Transverse colon (tissue), 4 donors: ENCODE measurements around the gene GPR176. TPM values are rescaled to one million over a fixed set of nuclear protein-coding genes. Genes with fewer than 3 reads are reported as not detected.

Experiments used
- DNase-seq: peaks from one replicate; pipeline ENCODE4 v3.0.0-alpha.2; 2019
- H3K27ac ChIP-seq, 4 donors: fragments of 200-600 bp; sonication (generic); 2 replicates each; pipeline ENCODE4 v1.5.1; 2016 to 2018; ENCODE audit warnings: inconsistent platforms in 4 of 4
- H3K27me3 ChIP-seq: fragments of 200-600 bp; sonication (generic); 2 replicates; pipeline ENCODE4 v1.5.1; 2017; ENCODE audit warnings: inconsistent platforms
- H3K36me3 ChIP-seq, 4 donors: fragments of 200-600 bp; sonication (generic); 2 replicates each; pipeline ENCODE4 v1.5.1; 2017 to 2019; ENCODE audit warnings: inconsistent platforms in 4 of 4
- H3K4me1 ChIP-seq, 4 donors: fragments of 200-600 bp; sonication (generic); 2 replicates each; pipeline ENCODE4 v1.5.1; 2017 to 2020; ENCODE audit warnings: inconsistent platforms in 4 of 4
- H3K4me3 ChIP-seq, 4 donors: fragments of 200-600 bp; sonication (generic); 1 replicate in 1 of 4; 2 replicates in 3 of 4; pipeline versions ENCODE4 v1.5.1 to v1.6.1; 2017 to 2019; ENCODE audit warnings: inconsistent platforms in 4 of 4
- H3K9me3 ChIP-seq, 2 donors: fragments of 200-600 bp; sonication (generic); 2 replicates each; pipeline ENCODE4 v1.5.1; 2017 to 2019; ENCODE audit warnings: inconsistent platforms in 2 of 2
- EP300 ChIP-seq: sonication (generic); formaldehyde crosslinking; IDR thresholded peaks from one replicate; pipeline ENCODE4 v1.6.1; 2017; ENCODE audit warnings: antibody characterized with exemption, low read depth
- POLR2A ChIP-seq: fragments of 450-650 bp; IDR thresholded peaks from one replicate; pipeline ENCODE4 v1.6.1; 2016; ENCODE audit warnings: antibody characterized with exemption, mild to moderate bottlenecking, moderate library complexity
- POLR2AphosphoS5 ChIP-seq, 3 donors: sonication (generic); formaldehyde crosslinking; IDR thresholded peaks; one replicate each; pipeline ENCODE4 v1.6.1; 2016; ENCODE audit warnings: antibody characterized with exemption in 3 of 3
- WGBS, 2 donors: methylation state at CpG; one replicate each; pipeline ENCODE4 v1.1.5; 2018; ENCODE audit warnings: low coverage in 1 of 2; 5-methylcytosine and 5-hydroxymethylcytosine counted together
- in situ Hi-C, 4 donors: fragments of 200-750 bp; cut with MboI; loops; one replicate each; pipeline versions ENCODE4 v1.15.0 to v1.15.1; 2017; ENCODE audit warnings: low sequenced_read_pairs in 3 of 4, low pct_ligation_motif_present in 1 of 4, low pct_unique_long_range_greater_than_20kb in 1 of 4
- intact Hi-C: fragments of 100-400 bp; cut with DNase I; formaldehyde crosslinking; loops from one replicate; pipeline ENCODE4 v1.15.1; 2023; ENCODE audit warnings: low total_unique reads
- total RNA-seq, 4 donors: library from RNA; depleted of rRNA; stranded (reverse); fragments of >200 nt; gene quantifications; one replicate each; pipeline ENCODE4 v1.1.0, GENCODE V29; 2016
- TF ChIP-seq, protein P1 (sequence below), 5 experiments: fragments of 200-600 bp in 3 of 5; fragments of 450-650 bp in 2 of 5; sonication (generic) in 3 of 5; IDR thresholded peaks; 1 replicate in 2 of 5; 2 replicates in 3 of 5; pipeline ENCODE4 v1.5.1; 2016 to 2017; ENCODE audit warnings: antibody characterized with exemption in 5 of 5, inconsistent platforms in 3 of 5, mild to moderate bottlenecking in 2 of 5, moderate library complexity in 1 of 5

Gene GPR176
- total RNA-seq, 4 donors from 2014 or later, result 1.6 to 10.9 (median 2.5) TPM; not detected in 1

DNA sequence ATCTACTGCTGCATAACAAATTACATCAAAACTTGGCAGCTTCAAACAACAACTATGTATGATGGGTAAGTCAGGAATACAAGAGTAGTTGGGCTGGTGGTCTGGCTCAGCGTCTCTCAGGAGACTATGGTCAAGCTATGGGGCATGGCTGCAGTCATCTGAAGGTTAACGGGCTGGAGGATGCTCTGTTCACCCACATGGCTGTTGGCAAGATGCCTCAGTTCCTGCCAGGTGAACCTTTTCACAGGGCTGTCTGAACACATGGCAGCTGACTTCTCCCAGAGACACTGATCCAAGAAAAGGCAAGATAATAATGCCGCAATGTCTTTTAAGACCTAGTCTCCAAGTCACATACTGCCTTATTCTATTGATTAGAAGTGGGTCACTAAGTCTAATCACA is 63.7 kb downstream of the GPR176 start:
- Histone ChIP-seq H3K36me3 (no peaks in the 10 kb centered on the region), H3K27me3 (no peaks in the 10 kb centered on the region), H3K9me3 (no peaks in the 10 kb centered on the region), H3K4me3 (no peak overlapping the region), H3K4me1 (no peaks in the 10 kb centered on the region), H3K27ac (no peak overlapping the region)
- in situ Hi-C loops, result no loop called here
- intact Hi-C loops, result no loop called here
- 90 to 96% methylated on average over 3 of the region's 3 CpGs for WGBS, 2 donors
- DNase-seq, result no peak
- TF ChIP-seq EP300, result no peak
- TF ChIP-seq, protein P1, sequence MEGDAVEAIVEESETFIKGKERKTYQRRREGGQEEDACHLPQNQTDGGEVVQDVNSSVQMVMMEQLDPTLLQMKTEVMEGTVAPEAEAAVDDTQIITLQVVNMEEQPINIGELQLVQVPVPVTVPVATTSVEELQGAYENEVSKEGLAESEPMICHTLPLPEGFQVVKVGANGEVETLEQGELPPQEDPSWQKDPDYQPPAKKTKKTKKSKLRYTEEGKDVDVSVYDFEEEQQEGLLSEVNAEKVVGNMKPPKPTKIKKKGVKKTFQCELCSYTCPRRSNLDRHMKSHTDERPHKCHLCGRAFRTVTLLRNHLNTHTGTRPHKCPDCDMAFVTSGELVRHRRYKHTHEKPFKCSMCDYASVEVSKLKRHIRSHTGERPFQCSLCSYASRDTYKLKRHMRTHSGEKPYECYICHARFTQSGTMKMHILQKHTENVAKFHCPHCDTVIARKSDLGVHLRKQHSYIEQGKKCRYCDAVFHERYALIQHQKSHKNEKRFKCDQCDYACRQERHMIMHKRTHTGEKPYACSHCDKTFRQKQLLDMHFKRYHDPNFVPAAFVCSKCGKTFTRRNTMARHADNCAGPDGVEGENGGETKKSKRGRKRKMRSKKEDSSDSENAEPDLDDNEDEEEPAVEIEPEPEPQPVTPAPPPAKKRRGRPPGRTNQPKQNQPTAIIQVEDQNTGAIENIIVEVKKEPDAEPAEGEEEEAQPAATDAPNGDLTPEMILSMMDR (IDR thresholded peaks at IDR 0.05), result no peak
- TF ChIP-seq POLR2AphosphoS5 (IDR thresholded peaks at IDR 0.05), result no peak
- TF ChIP-seq POLR2A, result no peak

DNA sequence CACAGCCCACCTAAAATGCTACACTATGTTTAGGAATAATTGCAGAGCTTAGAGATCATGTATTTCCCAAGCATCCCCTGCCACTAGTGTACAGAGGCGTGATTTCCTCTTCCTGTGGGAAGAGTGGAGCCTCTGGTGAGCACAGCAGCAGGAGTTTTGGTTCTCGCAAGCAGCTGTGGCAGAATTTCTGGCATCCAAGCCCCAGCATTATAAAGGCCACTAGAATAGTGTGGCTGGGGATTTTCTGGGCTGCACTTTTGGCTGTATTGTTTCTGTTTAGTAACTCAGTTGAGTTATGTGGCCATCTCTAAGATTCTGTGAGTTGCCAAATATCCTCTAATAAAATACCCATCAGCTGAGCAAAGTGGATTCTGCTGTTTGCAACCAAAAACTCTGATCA is 64.7 kb downstream of the GPR176 start:
- in situ Hi-C loops (no loop called here), intact Hi-C loops (no loop called here)
- no peaks in the 10 kb centered on the region for H3K36me3 ChIP-seq
- no peak overlapping the region for H3K4me3 ChIP-seq
- H3K9me3 ChIP-seq, result no peaks in the 10 kb centered on the region
- H3K27ac ChIP-seq, result no peak overlapping the region
- 78 to 80% methylated on average over 1 to 2 of the region's 2 CpGs for WGBS, 2 donors
- TF ChIP-seq, protein P1 (IDR thresholded peaks at IDR 0.05), result no peak
- TF ChIP-seq EP300 (no peak), POLR2AphosphoS5 (IDR thresholded peaks at IDR 0.05) (no peak), POLR2A (no peak)
- no peaks in the 10 kb centered on the region for H3K4me1 ChIP-seq
- H3K27me3 ChIP-seq, result no peaks in the 10 kb centered on the region
- DNase-seq, result no peak

DNA sequence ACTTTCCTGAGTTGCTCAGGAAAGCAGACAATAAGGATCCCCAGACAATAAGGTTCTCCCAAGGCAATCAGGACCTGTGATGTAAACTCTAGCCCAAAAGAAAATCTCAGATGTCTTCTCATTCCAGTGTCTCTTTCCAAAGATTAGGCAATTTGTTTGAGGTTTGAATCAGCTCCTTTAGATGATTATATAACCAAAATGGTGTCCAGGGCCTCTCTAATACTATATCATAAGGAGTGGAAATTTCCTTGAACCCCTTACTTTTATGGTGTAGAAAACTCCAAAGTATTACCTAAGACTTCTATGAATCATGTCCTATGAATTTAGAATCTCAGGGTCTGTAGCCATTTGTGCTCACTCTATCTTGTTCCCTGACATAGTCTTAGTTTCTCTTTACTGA is 65.9 kb downstream of the GPR176 start:
- no peaks in the 10 kb centered on the region for H3K9me3 ChIP-seq
- H3K36me3 ChIP-seq, result no peaks in the 10 kb centered on the region
- H3K27me3 ChIP-seq, result no peaks in the 10 kb centered on the region
- no peak for DNase-seq
- intact Hi-C loops, result no loop called here
- H3K27ac ChIP-seq, result no peak overlapping the region
- in situ Hi-C loops, result no loop called here
- H3K4me3 ChIP-seq, result no peak overlapping the region
- no peaks in the 10 kb centered on the region for H3K4me1 ChIP-seq
- TF ChIP-seq POLR2AphosphoS5 (IDR thresholded peaks at IDR 0.05) (no peak), POLR2A (no peak), EP300 (no peak)
- TF ChIP-seq, protein P1 (IDR thresholded peaks at IDR 0.05), result no peak

DNA sequence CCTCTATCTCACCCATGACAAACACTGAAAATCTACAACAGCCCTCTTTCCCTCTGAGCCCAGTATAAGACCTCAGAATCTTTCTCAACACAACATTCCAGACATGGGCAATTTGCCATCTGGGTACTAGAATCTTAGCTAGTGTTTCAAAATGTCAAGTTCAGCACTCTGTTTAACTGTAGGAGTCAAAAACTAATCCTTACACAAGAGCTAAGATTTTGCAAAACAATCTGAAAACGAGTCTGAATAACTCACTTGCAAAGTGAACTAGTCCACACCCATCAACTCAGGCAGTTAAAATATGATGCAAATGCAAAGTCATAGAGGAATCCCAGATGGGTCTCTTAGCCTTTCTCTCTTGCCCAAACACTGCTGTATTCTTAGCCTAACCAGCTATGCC is 67.8 kb downstream of the GPR176 start:
- intact Hi-C loops, result no loop called here
- H3K9me3 ChIP-seq, result no peaks in the 10 kb centered on the region
- TF ChIP-seq, protein P1 (IDR thresholded peaks at IDR 0.05), result no peak
- TF ChIP-seq EP300, result no peak
- no peak for TF ChIP-seq POLR2AphosphoS5 (IDR thresholded peaks at IDR 0.05)
- TF ChIP-seq POLR2A, result no peak
- no peak overlapping the region for H3K27ac ChIP-seq
- no peaks in the 10 kb centered on the region for H3K4me1 ChIP-seq
- WGBS, 2 donors, result 15 to 20% methylated on average over 1 of the region's 1 CpG
- no peak for DNase-seq
- in situ Hi-C loops, result no loop called here
- no peak overlapping the region for H3K4me3 ChIP-seq
- H3K36me3 ChIP-seq, result no peaks in the 10 kb centered on the region
- H3K27me3 ChIP-seq, result no peaks in the 10 kb centered on the region
